ENCODE measurements around the gene CERS2. TPM values are rescaled to one million over a fixed set of nuclear protein-coding genes. Genes with fewer than 3 reads are reported as not detected.
A peak's percentile ranks its signal among the peaks of the same experiment; 100 is the strongest.

The CERS2 gene
- total and polyA plus RNA-seq, 2 of the 13 experiments (the other 11 are each of a cell fraction or from before 2014, with no cell fraction given): 269 to 298 TPM

GRCh38 chr1:150971583-150972416 is 2.8 kb downstream of the CERS2 start (continued):
- TF ChIP-seq AHDC1 (CRISPR knock-in tag; IDR thresholded peaks at IDR 0.05; ENCODE audit: borderline replicate concordance) (no peak), GZF1 (CRISPR knock-in tag; IDR thresholded peaks at IDR 0.05) (peak; percentile 77; the same call in 1 of the 2 replicates), ZNF280B (CRISPR knock-in tag; IDR thresholded peaks at IDR 0.05; ENCODE audit: borderline replicate concordance) (peak; percentile 34; the same call in 1 of the 2 replicates), CREB3 (CRISPR knock-in tag; IDR thresholded peaks at IDR 0.05) (no peak), HMGXB4 (CRISPR knock-in tag; IDR thresholded peaks at IDR 0.05; ENCODE audit: borderline replicate concordance in 1 of 2, low read depth in 1 of 2) (no peak; a peak in 2 of 4 replicates), MTF2 (CRISPR knock-in tag; IDR thresholded peaks at IDR 0.05; ENCODE audit: borderline replicate concordance) (no peak), E2F5 (CRISPR knock-in tag; conservative IDR thresholded peaks at IDR 0.05) (no peak), GMEB2 (CRISPR knock-in tag; IDR thresholded peaks at IDR 0.05; ENCODE audit: low read depth) (no peak), ZNF878 (CRISPR knock-in tag; IDR thresholded peaks at IDR 0.05) (no peak)
